CD4-positive, alpha-beta T cell (primary cell): ENCODE results near the gene CACUL1. TPM values are rescaled to one million over a fixed set of nuclear protein-coding genes. Genes with fewer than 3 reads are reported as not detected.

Source experiments
- ATAC-seq: fragments of 200-7000 bp; cut with Tn5 transposase; one replicate; pipeline ENCODE4 v1.10.0; 2022; ENCODE audit warnings: mild to moderate bottlenecking; ENCODE audit not compliant: poor library complexity
- CTCF ChIA-PET: fragments of 350-600 bp; sonication (Branson Sonifier 250); formaldehyde crosslinking; loops from one replicate; lab custom pipeline; 2021; ENCODE audit warnings: antibody characterized with exemption, inconsistent platforms; lab: Charles Lee
- POLR2A ChIA-PET: fragments of 350-600 bp; sonication (Branson Sonifier 250); formaldehyde crosslinking; loops from one replicate; lab custom pipeline; 2021; ENCODE audit warnings: antibody characterized with exemption, inconsistent platforms; lab: Charles Lee
- DNase-seq, 14 experiments: peaks; one replicate each; pipeline ENCODE4 v3.0.0-alpha.2; 2013 to 2020; ENCODE audit warnings: mixed read lengths in 2 of 14
- H3K27ac ChIP-seq, 2 donors: one replicate each; pipeline versions ENCODE4 v1.5.1 to v1.7.0; 2013; ENCODE audit warnings: low read length in 2 of 2, low read depth in 1 of 2, mild to moderate bottlenecking in 1 of 2
- H3K27me3 ChIP-seq, 2 experiments: 1 replicate in 1 of 2; 2 replicates in 1 of 2; pipeline versions ENCODE4 v1.6.1 to v1.7.0; 2013; ENCODE audit warnings: low read length in 2 of 2, control low read depth in 1 of 2, mild to moderate bottlenecking in 1 of 2, moderate library complexity in 1 of 2; ENCODE audit not compliant: insufficient read depth in 2 of 2, control insufficient read depth in 1 of 2
- H3K36me3 ChIP-seq: one replicate; pipeline ENCODE4 v1.6.1; 2013; ENCODE audit warnings: low read length, control low read depth; ENCODE audit not compliant: insufficient read depth
- H3K4me1 ChIP-seq: one replicate; pipeline ENCODE4 v1.6.1; 2013; ENCODE audit warnings: low read length, control low read depth; ENCODE audit not compliant: insufficient read depth
- H3K4me3 ChIP-seq: one replicate; pipeline ENCODE4 v1.5.1; 2013; ENCODE audit warnings: mild to moderate bottlenecking, low read length, moderate library complexity
- H3K9me3 ChIP-seq, 2 experiments: 1 replicate in 1 of 2; 2 replicates in 1 of 2; pipeline versions ENCODE4 v1.6.1 to v1.7.0; 2013; ENCODE audit warnings: low read length in 2 of 2, mild to moderate bottlenecking in 2 of 2, control low read depth in 1 of 2, moderate library complexity in 1 of 2; ENCODE audit not compliant: control insufficient read depth in 1 of 2, insufficient read depth in 1 of 2
- H3K27ac Mint-ChIP-seq: one replicate; pipeline ENCODE4 v1.8.0; 2020; ENCODE audit warnings: mixed read lengths
- H3K27me3 Mint-ChIP-seq: one replicate; pipeline ENCODE4 v1.8.0; 2021; ENCODE audit warnings: mixed read lengths
- H3K36me3 Mint-ChIP-seq: one replicate; pipeline ENCODE4 v1.8.0; 2021; ENCODE audit warnings: low read depth, mixed read lengths
- H3K4me1 Mint-ChIP-seq: one replicate; pipeline ENCODE4 v1.8.0; 2021; ENCODE audit warnings: low read depth, mixed read lengths
- H3K4me3 Mint-ChIP-seq: one replicate; pipeline ENCODE4 v1.8.0; 2020; ENCODE audit warnings: mild to moderate bottlenecking, mixed read lengths
- H3K9me3 Mint-ChIP-seq: one replicate; pipeline ENCODE4 v1.8.0; 2020; ENCODE audit warnings: mixed read lengths
- intact Hi-C, 2 experiments: fragments of 100-400 bp; cut with DNase I in 1 of 2; cut with micrococcal nuclease in 1 of 2; formaldehyde crosslinking; loops; one replicate each; pipeline versions ENCODE4 v1.15.1 to v1.9.0; 2023 to 2025; cut with DNase I, micrococcal nuclease
- total RNA-seq, 174 experiments: library from RNA in 2 of 174; stranded (reverse) in 2 of 174; gene quantifications; one replicate each; pipeline ENCODE4 v1.2.3 and lab custom pipeline; 2021 to 2026
- TF ChIP-seq, protein P1 (sequence below): fragments of 200-600 bp; IDR thresholded peaks from one replicate; pipeline ENCODE4 v1.8.0; 2022; ENCODE audit warnings: antibody characterized with exemption, mild to moderate bottlenecking

The CACUL1 gene
- total RNA-seq, 2 experiments from 2014 or later: 36.7 to 37.4 TPM

DNA sequence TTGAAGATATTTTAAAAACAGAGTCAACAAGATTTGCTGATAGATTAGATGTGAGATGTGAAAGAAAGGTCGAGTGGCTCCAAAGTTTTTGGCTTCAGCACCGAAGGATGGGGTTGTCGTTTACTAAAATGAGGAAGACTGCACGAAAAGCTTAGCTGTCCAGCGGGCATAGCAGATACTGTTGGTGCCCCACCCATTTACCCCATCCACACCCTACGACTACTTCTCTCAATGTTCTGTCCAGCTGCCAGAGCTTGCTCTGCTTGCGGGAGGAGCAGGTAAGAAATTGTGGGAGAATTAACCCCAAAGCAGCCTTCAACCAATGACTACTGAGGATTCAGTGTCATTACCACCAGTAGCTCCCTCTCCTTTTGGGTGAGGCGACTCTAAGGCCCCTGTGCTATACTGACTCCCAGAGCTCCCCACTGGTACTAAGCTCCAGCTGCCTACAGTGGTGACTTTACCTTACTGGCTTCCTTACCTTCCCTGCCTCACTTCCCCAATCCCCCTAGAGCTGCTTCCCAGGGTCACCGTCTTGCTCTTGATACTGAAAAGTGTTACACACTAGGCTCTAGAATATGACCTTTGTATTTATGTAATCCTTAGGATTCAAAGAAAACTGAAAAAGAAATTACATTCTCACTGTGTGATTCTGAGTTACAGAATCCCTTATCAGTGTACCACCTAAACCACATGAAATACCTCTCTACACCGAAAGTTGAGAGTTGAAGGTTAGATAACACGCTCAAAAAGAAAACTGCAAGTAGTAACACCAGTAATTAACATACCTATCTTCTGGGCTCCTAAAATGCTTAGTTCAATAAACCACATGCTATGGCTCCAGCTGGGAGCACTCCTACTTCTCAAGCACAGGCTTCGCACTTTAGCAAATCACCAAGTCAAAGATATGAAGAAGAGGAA is 22.3 kb downstream of the CACUL1 start:
- H3K9me3 ChIP-seq: no peaks in the 10 kb centered on the region
- Mint-ChIP-seq H3K9me3 (no peaks in the 10 kb centered on the region), H3K4me1 (peaks cover 88% of the 10 kb centered on the region), H3K27ac (peak overlapping the region; percentile 80), H3K36me3 (peaks cover 7% of the 10 kb centered on the region), H3K27me3 (no peaks in the 10 kb centered on the region), H3K4me3 (peak overlapping the region; percentile 77)
- intact Hi-C loops: loop anchor here in 1 of 2 experiments (2.0 kb wide), 1 partner anchor 22 kb away; the partner anchor contains the start of gene CACUL1
- H3K4me1 ChIP-seq: peaks cover 40% of the 10 kb centered on the region
- DNase-seq (peak in 3 of 14 experiments; percentile 41 to 47 (median 45)), ATAC-seq (peak; percentile 45)
- CTCF ChIA-PET: interaction anchor here (0.8 to 1.7 kb wide), 3 partner anchors 11 to 22 kb away, joined by 3 to 6 read pairs (median 5); partner anchors contain the start of gene CACUL1
- TF ChIP-seq, protein P1, sequence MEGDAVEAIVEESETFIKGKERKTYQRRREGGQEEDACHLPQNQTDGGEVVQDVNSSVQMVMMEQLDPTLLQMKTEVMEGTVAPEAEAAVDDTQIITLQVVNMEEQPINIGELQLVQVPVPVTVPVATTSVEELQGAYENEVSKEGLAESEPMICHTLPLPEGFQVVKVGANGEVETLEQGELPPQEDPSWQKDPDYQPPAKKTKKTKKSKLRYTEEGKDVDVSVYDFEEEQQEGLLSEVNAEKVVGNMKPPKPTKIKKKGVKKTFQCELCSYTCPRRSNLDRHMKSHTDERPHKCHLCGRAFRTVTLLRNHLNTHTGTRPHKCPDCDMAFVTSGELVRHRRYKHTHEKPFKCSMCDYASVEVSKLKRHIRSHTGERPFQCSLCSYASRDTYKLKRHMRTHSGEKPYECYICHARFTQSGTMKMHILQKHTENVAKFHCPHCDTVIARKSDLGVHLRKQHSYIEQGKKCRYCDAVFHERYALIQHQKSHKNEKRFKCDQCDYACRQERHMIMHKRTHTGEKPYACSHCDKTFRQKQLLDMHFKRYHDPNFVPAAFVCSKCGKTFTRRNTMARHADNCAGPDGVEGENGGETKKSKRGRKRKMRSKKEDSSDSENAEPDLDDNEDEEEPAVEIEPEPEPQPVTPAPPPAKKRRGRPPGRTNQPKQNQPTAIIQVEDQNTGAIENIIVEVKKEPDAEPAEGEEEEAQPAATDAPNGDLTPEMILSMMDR: no peak
- H3K4me3 ChIP-seq: peak overlapping the region; percentile 23
- H3K27ac ChIP-seq: peak overlapping the region; percentile 13 to 50
- no peaks in the 10 kb centered on the region for H3K27me3 ChIP-seq
- H3K36me3 ChIP-seq: peaks cover 6% of the 10 kb centered on the region
- POLR2A ChIA-PET: interaction anchor here (0.7 to 8.4 kb wide), 4 partner anchors 18 to 75 kb away, joined by 3 to 92 read pairs (median 3); partner anchors contain the start of gene CACUL1

DNA sequence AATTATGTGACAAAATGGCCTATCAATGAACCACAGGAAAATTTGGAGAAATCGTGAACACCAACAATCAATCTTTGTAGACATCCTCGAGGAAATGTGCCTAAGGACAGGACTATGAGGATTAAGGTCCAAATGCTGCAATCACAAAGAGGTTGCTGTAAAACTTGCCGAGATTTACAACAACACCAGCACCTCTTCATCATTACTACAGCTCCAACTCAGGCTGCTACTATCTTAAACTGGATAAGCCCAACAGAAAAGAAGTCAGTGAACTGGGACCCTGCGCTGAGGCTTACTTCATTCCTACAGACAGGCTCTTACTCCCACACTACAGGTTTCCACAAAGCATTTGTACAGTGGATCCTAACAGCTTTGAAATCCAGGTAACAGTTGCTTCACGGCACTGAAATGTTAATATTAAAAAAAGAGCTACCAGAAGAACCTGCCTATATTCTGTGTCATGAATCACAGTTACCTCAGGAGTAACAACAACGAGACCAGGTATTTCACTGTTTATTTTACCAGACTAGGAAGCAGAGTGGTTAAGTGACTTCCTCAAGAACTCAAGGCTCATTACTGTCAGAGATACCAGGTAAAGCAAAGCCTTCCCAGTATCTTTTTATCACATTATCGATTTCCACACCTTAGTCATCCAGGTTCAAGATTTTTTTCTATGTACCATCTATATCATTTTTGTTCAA is 23.9 kb downstream of the CACUL1 start:
- peak; percentile 61 for ATAC-seq
- peak overlapping the region; percentile 80 for H3K27ac Mint-ChIP-seq
- no peaks in the 10 kb centered on the region for H3K27me3 Mint-ChIP-seq
- Histone ChIP-seq H3K4me1 (peaks cover 36% of the 10 kb centered on the region), H3K27ac (peak overlapping the region in 1 of 2 donors; percentile 26), H3K9me3 (no peaks in the 10 kb centered on the region), H3K36me3 (peaks cover 13% of the 10 kb centered on the region), H3K27me3 (no peaks in the 10 kb centered on the region), H3K4me3 (no peak overlapping the region)
- peaks cover 15% of the 10 kb centered on the region for H3K36me3 Mint-ChIP-seq
- no peak for DNase-seq
- ChIA-PET POLR2A (interaction anchor here (0.6 to 8.4 kb wide), 2 partner anchors 23 to 39 kb away, joined by 3 to 92 read pairs; partner anchors contain the start of gene CACUL1), CTCF (interaction anchor here (1.0 to 1.2 kb wide), 2 partner anchors 24 to 52 kb away, joined by 3 read pairs; partner anchors contain the start of gene CACUL1)
- H3K4me3 Mint-ChIP-seq: peak overlapping the region; percentile 59
- H3K9me3 Mint-ChIP-seq: no peaks in the 10 kb centered on the region
- intact Hi-C loops: no loop called here
- peaks cover 83% of the 10 kb centered on the region for H3K4me1 Mint-ChIP-seq
- TF ChIP-seq, protein P1: no peak
